Measurements from ENCODE around the gene AP1B1. TPM values are rescaled to one million over a fixed set of nuclear protein-coding genes. Genes with fewer than 3 reads are reported as not detected.

The AP1B1 gene
- total and polyA plus RNA-seq, 2 of the 13 experiments (the other 11 are each of a cell fraction or from before 2014, with no cell fraction given), result 26.6 to 29.7 TPM

DNA sequence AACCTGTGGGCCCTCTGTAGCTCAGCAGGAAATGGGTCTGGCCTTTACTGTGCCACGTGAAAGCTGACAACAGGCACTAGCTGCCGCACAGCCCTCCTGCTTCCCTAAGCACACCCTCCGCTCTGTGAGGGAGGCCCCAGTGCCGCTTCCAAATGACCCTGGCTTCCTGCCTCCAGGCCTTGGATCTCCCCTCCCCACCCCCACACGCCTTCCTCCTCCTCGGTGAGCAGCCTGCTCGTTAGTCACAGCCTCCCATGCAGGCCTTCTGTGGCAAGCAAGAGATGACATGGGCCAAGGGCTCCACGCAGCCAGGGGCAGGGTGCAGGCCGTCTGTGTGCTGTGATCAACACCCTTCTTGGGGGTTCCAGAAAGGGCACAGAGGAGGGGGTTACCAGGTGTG, 57.6 kb downstream of the AP1B1 start:
- Histone ChIP-seq H3K4me3 (replicated peaks in 1 of 3; ENCODE audit: insufficient read depth in 1 of 3, low read depth in 2 of 3, low read length in 3 of 3) (no peak overlapping the region), H2AFZ (ENCODE audit: low read length) (no peak overlapping the region), H3K4me1 (ENCODE audit: insufficient read depth, low read length) (peaks cover 14% of the 10 kb centered on the region), H3K36me3 (replicated peaks in 1 of 2; ENCODE audit: control insufficient read depth in 1 of 2, insufficient read depth in 2 of 2, low read length in 2 of 2) (peaks cover 6 to 20% of the 10 kb centered on the region in 2 experiments), H4K20me1 (ENCODE audit: insufficient read depth, low read length) (no peaks in the 10 kb centered on the region), H3K27me3 (ENCODE audit: control insufficient read depth in 1 of 2, insufficient read depth in 2 of 2, low read length in 2 of 2) (no peaks in the 10 kb centered on the region), H3K9ac (ENCODE audit: insufficient read depth, low read depth, low read length) (no peak overlapping the region), H3K9me3 (ENCODE audit: low read length) (no peaks in the 10 kb centered on the region), H3K4me2 (ENCODE audit: low read depth, low read length) (no peak overlapping the region), H3K27ac (ENCODE audit: extremely low read length, insufficient read depth, low read length) (no peak overlapping the region), H3K79me2 (ENCODE audit: insufficient read depth, low read length) (no peaks in the 10 kb centered on the region)
- ATAC-seq, result no peak
- ChIA-PET POLR2A (no interaction called here), CTCF (ENCODE audit: low intra/inter-chr PET ratio, low total read pairs) (no interaction called here)
- FAIRE-seq, result no peak
- BruUV-seq (replicated peaks), result no TSS peak
- intact Hi-C loops (cut with micrococcal nuclease; ENCODE audit: unreplicated experiment), result no loop called here
- TF ChIP-seq BHLHE40 (IDR thresholded peaks at IDR 0.05; ENCODE audit: low read length) (no peak), ZNF337 (CRISPR knock-in tag; IDR thresholded peaks at IDR 0.05; ENCODE audit: borderline replicate concordance, low read depth) (no peak), ZNF367 (CRISPR knock-in tag; IDR thresholded peaks at IDR 0.05; ENCODE audit: borderline replicate concordance) (no peak), SRF (IDR thresholded peaks at IDR 0.05; ENCODE audit: low read depth, low read length) (no peak), MED8 (CRISPR knock-in tag; IDR thresholded peaks at IDR 0.05; ENCODE audit: insufficient replicate concordance) (no peak), TGIF2 (CRISPR knock-in tag; IDR thresholded peaks at IDR 0.05) (no peak), ZNF451 (CRISPR knock-in tag; IDR thresholded peaks at IDR 0.05) (no peak), ZNF256 (CRISPR knock-in tag; conservative IDR thresholded peaks at IDR 0.05) (no peak), ZNF143 (CRISPR knock-in tag; IDR thresholded peaks at IDR 0.05) (no peak), ZNF280B (CRISPR knock-in tag; IDR thresholded peaks at IDR 0.05; ENCODE audit: borderline replicate concordance) (no peak), MZF1 (CRISPR knock-in tag; IDR thresholded peaks at IDR 0.05; ENCODE audit: borderline replicate concordance) (no peak), ZNF879 (CRISPR knock-in tag; IDR thresholded peaks at IDR 0.05) (no peak), SYNCRIP (IDR thresholded peaks at IDR 0.05; ENCODE audit: insufficient read depth, low read depth, low read length) (no peak)
- TF ChIP-seq, protein P1, sequence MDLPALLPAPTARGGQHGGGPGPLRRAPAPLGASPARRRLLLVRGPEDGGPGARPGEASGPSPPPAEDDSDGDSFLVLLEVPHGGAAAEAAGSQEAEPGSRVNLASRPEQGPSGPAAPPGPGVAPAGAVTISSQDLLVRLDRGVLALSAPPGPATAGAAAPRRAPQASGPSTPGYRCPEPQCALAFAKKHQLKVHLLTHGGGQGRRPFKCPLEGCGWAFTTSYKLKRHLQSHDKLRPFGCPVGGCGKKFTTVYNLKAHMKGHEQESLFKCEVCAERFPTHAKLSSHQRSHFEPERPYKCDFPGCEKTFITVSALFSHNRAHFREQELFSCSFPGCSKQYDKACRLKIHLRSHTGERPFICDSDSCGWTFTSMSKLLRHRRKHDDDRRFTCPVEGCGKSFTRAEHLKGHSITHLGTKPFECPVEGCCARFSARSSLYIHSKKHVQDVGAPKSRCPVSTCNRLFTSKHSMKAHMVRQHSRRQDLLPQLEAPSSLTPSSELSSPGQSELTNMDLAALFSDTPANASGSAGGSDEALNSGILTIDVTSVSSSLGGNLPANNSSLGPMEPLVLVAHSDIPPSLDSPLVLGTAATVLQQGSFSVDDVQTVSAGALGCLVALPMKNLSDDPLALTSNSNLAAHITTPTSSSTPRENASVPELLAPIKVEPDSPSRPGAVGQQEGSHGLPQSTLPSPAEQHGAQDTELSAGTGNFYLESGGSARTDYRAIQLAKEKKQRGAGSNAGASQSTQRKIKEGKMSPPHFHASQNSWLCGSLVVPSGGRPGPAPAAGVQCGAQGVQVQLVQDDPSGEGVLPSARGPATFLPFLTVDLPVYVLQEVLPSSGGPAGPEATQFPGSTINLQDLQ (CRISPR knock-in tag; IDR thresholded peaks at IDR 0.05), result no peak
- TF ChIP-seq, protein P2, sequence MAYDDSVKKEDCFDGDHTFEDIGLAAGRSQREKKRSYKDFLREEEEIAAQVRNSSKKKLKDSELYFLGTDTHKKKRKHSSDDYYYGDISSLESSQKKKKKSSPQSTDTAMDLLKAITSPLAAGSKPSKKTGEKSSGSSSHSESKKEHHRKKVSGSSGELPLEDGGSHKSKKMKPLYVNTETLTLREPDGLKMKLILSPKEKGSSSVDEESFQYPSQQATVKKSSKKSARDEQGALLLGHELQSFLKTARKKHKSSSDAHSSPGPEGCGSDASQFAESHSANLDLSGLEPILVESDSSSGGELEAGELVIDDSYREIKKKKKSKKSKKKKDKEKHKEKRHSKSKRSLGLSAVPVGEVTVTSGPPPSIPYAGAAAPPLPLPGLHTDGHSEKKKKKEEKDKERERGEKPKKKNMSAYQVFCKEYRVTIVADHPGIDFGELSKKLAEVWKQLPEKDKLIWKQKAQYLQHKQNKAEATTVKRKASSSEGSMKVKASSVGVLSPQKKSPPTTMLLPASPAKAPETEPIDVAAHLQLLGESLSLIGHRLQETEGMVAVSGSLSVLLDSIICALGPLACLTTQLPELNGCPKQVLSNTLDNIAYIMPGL (CRISPR knock-in tag; IDR thresholded peaks at IDR 0.05; ENCODE audit: borderline replicate concordance in 1 of 2, low read depth in 1 of 2), result no peak
- DNase-seq (ENCODE audit: low spot score), result no peak
- in situ Hi-C loops (cut with HindIII; ENCODE audit: extremely low pct_ligation_motif_present, low pct_unique_long_range_greater_than_20kb), result no loop called here
- 88% methylated on average over 7 of the region's 9 CpGs for WGBS (ENCODE audit: low lambda C conversion rate)

All from HepG2 (cell line).